Activated T-cell treated with anti-CD3 and anti-CD28 coated beads for 1 hour (primary cell): Measurements from ENCODE around the gene APLN.

Experiments
- DNase-seq: peaks from one replicate; pipeline ENCODE4 v3.0.0-alpha.2; 2020; ENCODE audit warnings: low read depth

Gene APLN

GRCh38 chrX:129659861-129660260 is 5.1 kb upstream of the APLN start:
- DNase-seq = no peak

- DNase-seq = no peak
These were observed 4.4 kb upstream of the APLN start for GRCh38 chrX:129659141-129659540.

DNA sequence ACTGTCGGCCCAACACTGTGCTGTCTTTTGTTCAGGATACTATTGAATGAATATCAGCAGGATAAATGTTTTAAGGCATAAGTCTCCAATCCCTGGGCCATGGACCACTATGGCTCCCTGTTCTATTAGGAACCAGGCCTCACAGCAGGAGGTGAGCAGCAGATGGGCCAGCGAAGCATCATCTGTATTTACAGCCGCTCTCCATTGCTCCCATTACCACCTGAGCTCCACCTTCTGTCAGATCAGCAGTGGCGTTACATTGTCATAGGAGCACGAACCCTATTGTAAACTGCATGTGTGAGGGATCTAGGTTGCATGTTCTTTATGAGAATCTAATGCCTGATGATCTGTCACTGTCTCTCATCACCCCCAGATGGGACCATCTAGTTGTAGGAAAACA is 3.7 kb upstream of the APLN start:
- no peak for DNase-seq

DNA sequence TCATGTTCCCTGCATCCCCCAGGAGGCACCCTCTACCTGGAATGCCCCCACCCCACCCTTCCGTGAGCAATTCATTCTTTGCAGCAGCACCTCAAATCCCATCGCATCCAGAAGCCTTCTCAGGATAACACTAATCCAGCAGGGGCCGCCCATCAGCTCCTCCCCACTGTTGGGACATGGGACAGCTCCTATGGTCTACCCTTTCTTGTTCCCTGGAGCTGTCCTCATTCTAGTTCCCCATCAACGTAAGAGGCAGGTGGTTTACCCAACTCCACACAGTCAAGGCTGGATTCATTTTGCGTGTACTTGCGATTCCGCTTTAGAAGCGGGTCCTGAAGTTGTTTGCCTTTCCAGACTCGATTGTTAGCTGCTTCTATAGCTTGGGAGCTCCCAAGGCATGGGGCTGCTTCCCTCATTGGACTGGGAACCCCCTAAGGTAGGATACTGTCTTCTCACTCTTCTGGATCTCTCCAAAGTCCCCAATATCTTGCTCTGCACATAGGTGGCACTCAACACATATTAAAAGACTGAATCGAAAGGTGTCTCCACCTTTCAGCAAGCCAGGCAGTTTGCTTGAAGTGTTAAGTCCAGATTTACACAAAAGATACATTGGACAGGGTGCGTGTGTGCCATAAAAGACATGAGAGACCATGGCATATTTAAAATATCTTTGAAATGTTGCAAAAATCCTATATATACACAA is 942 bp upstream of the APLN start:
- no peak for DNase-seq

GRCh38 chrX:129653971-129654651 is 645 bp downstream of the APLN start:
- DNase-seq = no peak

- DNase-seq = no peak
These were observed 1.4 kb downstream of the APLN start for GRCh38 chrX:129653181-129653970.

GRCh38 chrX:129652565-129653169 is 2.1 kb downstream of the APLN start:
- no peak for DNase-seq

- no peak for DNase-seq
These were observed 2.8 kb downstream of the APLN start for GRCh38 chrX:129651756-129652564.

DNA sequence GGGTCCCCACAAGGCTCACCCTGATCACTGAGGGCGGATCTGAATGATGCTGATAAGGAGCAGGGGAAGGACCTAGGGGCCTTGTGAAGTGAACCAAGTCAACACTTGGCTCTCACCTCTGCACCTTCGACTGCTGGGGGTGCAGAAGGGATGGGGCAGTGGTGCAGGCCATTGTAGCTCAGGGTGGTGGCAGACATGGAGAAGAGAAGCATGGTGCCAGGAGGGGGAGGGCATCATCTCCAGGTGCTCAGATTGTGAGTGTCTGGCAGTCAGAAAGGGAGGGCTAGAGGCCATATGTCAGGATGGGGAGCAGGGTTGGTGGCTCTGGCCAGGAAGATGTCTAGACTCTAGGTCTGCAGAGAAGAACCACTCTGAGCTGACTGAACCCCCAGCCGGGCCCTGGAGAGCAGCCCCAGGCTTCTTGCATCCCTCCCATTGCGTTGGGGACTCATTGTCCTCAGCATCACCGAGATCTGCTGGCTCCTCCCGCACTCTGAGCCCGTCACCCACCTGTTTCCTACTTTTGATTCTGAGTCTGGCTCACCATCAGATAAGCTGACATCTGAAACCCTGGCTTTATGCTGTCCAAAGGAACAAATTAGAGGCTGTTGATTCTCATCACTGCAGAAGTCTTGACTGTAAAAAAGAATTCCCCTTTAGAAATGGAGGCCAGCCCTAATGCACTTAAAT is 3.8 kb downstream of the APLN start:
- no peak for DNase-seq

GRCh38 chrX:129650183-129650689 is 4.5 kb downstream of the APLN start:
- DNase-seq = no peak

DNA sequence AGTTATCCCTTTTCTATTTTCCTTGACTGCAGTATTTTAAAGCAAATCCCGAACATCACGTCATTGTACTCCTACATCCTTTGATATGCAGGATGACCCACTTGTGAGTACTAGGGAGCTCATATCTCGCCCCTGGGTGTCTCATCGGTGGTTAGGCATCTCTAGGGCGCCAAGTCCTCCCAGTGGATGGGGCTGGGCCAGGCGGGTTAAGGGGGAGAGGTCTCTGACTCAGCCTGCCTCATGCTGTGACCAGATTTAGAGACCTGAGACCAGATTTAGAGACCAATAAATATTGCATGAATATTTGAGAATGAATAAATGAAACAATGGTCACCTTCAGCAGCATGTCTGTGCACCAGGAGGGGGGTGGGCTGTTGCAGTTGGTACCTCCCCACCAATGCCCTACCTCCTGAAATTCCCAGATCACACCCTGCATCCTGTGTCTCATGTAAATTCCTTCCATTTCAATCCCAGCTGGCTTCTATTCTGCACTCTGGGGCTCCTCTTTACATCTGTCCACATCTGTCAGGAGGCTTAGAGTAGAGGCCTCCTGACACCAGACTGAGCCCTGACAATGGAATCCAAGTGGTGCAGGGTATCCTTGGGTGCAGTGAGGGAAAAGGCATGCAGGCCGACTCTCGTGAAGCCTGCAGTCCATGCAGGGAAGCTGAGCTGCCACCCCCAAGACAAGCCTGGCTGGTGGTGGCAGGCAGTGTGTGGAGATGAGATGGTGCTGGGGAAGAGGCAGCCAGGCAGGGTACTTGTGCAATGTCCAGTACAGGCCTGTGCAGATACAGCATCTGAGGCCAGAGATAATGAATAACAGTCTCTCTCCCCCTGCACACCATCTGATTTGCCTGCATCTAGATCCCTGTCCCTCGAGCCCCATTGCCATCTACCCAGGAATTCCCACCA is 5.2 kb downstream of the APLN start:
- DNase-seq = no peak

DNA sequence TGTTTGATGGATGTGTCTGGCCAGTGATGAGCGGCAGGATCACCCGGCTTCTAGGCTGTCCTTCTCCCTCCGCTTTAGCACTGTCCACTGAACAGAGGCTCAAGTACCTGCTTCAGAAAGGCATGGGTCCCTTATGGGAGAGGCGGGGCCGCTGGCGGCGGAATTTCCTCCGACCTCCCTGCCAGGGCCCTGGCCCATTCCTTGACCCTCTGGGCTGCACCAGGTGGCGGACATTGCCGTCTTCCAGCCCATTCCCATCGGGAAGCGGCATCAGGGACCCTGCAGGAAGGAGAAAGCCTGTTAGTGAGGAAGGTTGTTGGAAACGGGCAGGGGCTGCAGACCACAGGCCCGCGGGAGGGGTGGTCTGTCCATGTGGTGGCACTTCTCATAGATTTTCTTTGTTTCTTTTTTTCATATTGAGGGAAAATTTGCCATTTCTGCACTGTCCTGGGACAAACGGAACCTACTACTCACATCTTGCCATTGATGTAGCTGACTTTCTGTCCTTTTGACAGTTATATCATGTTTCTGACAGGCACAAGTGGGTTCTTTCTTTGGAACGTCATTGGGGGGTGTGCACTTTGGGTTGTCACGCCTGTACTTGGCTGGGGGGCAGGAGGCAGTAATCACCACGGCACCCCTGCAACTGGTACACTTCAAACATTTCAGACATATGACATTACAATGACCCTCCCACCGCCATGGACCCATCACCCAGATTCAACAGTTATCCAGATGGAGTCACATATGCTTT is 6.1 kb downstream of the APLN start:
- DNase-seq = no peak

- DNase-seq = no peak
These were observed 7.0 kb downstream of the APLN start for GRCh38 chrX:129647418-129648410.

GRCh38 chrX:129646566-129647417 is 8.0 kb downstream of the APLN start:
- no peak for DNase-seq

GRCh38 chrX:129642641-129643040 is 12.1 kb downstream of the APLN start:
- DNase-seq = no peak

DNA sequence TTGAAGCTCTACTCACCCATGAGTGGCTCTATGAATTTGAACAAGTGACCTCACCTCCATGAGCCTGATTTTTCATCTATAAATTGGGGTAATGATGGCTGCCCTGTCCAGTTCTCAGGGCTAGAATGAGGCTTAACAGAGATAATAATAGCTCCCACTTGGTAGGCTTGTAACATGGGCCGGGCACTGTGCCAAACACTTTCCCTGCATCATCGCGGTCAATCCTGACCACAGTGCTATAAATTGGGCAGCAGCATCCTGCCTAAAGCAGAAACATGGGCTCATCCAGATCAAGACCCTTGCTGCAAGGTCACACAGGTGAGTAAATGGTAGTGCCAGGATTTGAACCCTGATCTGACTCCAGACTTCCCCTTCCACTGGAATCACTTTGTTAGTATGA is 12.8 kb downstream of the APLN start:
- DNase-seq = no peak

DNA sequence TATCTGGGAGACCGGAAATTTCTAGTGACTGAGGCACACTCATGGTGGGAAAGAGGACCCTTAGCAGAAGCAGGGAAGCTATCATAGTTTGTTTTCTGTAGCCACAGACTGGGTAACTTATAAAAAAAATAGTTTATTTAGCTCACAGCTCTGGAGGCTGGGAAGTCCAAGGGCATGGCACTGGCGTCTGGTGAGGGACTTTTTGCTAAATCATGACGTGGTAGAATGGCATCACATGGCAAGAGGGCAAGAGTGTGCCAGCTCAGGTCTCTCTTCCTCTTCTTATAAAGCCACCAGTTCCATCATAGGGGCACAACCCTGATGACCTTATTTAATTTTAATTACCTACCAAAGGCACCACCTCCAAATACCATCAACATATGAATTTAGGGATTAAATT is 13.3 kb downstream of the APLN start:
- DNase-seq = no peak
